Medulla oblongata (tissue), 1 donor: Measurements from ENCODE around the gene ZNRF4.

Experiments
- DNase-seq: peaks from one replicate; pipeline ENCODE4 v3.0.0-alpha.2; 2015; ENCODE audit errors: extremely low spot score

Gene ZNRF4

GRCh38 chr19:5504114-5504513 lies 48.9 kb downstream of the ZNRF4 start:
- DNase-seq, result no peak
